Stomach (tissue), 4 donors: ENCODE measurements around the gene MASP2.

Experiments
- EP300 ChIP-seq: sonication (generic); formaldehyde crosslinking; IDR thresholded peaks from one replicate; pipeline ENCODE4 v1.6.1; 2017; ENCODE audit warnings: antibody characterized with exemption
- POLR2A ChIP-seq, 4 donors: fragments of 450-650 bp; IDR thresholded peaks; one replicate each; pipeline ENCODE4 v1.6.1; 2016; ENCODE audit warnings: antibody characterized with exemption in 4 of 4, control low read depth in 2 of 4, mild to moderate bottlenecking in 1 of 4, moderate library complexity in 1 of 4

GRCh38 chr1:11055676-11056075 lies 8.6 kb upstream of the MASP2 start:
- no peak for TF ChIP-seq EP300
- TF ChIP-seq POLR2A (IDR thresholded peaks at IDR 0.05), result no peak
